CD4-positive, alpha-beta T cell (primary cell): ENCODE data around the gene PPP1R2B. TPM values are rescaled to one million over a fixed set of nuclear protein-coding genes. Genes with fewer than 3 reads are reported as not detected.

ENCODE experiments used
- ATAC-seq: fragments of 200-7000 bp; cut with Tn5 transposase; one replicate; pipeline ENCODE4 v1.10.0; 2022; ENCODE audit warnings: mild to moderate bottlenecking; ENCODE audit not compliant: poor library complexity
- CTCF ChIA-PET: fragments of 350-600 bp; sonication (Branson Sonifier 250); formaldehyde crosslinking; loops from one replicate; lab custom pipeline; 2021; ENCODE audit warnings: antibody characterized with exemption, inconsistent platforms; lab: Charles Lee
- POLR2A ChIA-PET: fragments of 350-600 bp; sonication (Branson Sonifier 250); formaldehyde crosslinking; loops from one replicate; lab custom pipeline; 2021; ENCODE audit warnings: antibody characterized with exemption, inconsistent platforms; lab: Charles Lee
- DNase-seq, 14 experiments: peaks; one replicate each; pipeline ENCODE4 v3.0.0-alpha.2; 2013 to 2020; ENCODE audit warnings: mixed read lengths in 2 of 14
- H3K27ac ChIP-seq, 2 donors: one replicate each; pipeline versions ENCODE4 v1.5.1 to v1.7.0; 2013; ENCODE audit warnings: low read length in 2 of 2, low read depth in 1 of 2, mild to moderate bottlenecking in 1 of 2
- H3K27me3 ChIP-seq, 2 experiments: 1 replicate in 1 of 2; 2 replicates in 1 of 2; pipeline versions ENCODE4 v1.6.1 to v1.7.0; 2013; ENCODE audit warnings: low read length in 2 of 2, control low read depth in 1 of 2, mild to moderate bottlenecking in 1 of 2, moderate library complexity in 1 of 2; ENCODE audit not compliant: insufficient read depth in 2 of 2, control insufficient read depth in 1 of 2
- H3K36me3 ChIP-seq: one replicate; pipeline ENCODE4 v1.6.1; 2013; ENCODE audit warnings: low read length, control low read depth; ENCODE audit not compliant: insufficient read depth
- H3K4me1 ChIP-seq: one replicate; pipeline ENCODE4 v1.6.1; 2013; ENCODE audit warnings: low read length, control low read depth; ENCODE audit not compliant: insufficient read depth
- H3K4me3 ChIP-seq: one replicate; pipeline ENCODE4 v1.5.1; 2013; ENCODE audit warnings: mild to moderate bottlenecking, low read length, moderate library complexity
- H3K9me3 ChIP-seq, 2 experiments: 1 replicate in 1 of 2; 2 replicates in 1 of 2; pipeline versions ENCODE4 v1.6.1 to v1.7.0; 2013; ENCODE audit warnings: low read length in 2 of 2, mild to moderate bottlenecking in 2 of 2, control low read depth in 1 of 2, moderate library complexity in 1 of 2; ENCODE audit not compliant: control insufficient read depth in 1 of 2, insufficient read depth in 1 of 2
- H3K27ac Mint-ChIP-seq: one replicate; pipeline ENCODE4 v1.8.0; 2020; ENCODE audit warnings: mixed read lengths
- H3K27me3 Mint-ChIP-seq: one replicate; pipeline ENCODE4 v1.8.0; 2021; ENCODE audit warnings: mixed read lengths
- H3K36me3 Mint-ChIP-seq: one replicate; pipeline ENCODE4 v1.8.0; 2021; ENCODE audit warnings: low read depth, mixed read lengths
- H3K4me1 Mint-ChIP-seq: one replicate; pipeline ENCODE4 v1.8.0; 2021; ENCODE audit warnings: low read depth, mixed read lengths
- H3K4me3 Mint-ChIP-seq: one replicate; pipeline ENCODE4 v1.8.0; 2020; ENCODE audit warnings: mild to moderate bottlenecking, mixed read lengths
- H3K9me3 Mint-ChIP-seq: one replicate; pipeline ENCODE4 v1.8.0; 2020; ENCODE audit warnings: mixed read lengths
- intact Hi-C, 2 experiments: fragments of 100-400 bp; cut with DNase I in 1 of 2; cut with micrococcal nuclease in 1 of 2; formaldehyde crosslinking; loops; one replicate each; pipeline versions ENCODE4 v1.15.1 to v1.9.0; 2023 to 2025; cut with DNase I, micrococcal nuclease
- total RNA-seq, 174 experiments: library from RNA in 2 of 174; stranded (reverse) in 2 of 174; gene quantifications; one replicate each; pipeline ENCODE4 v1.2.3 and lab custom pipeline; 2021 to 2026
- TF ChIP-seq, protein P1 (sequence below): fragments of 200-600 bp; IDR thresholded peaks from one replicate; pipeline ENCODE4 v1.8.0; 2022; ENCODE audit warnings: antibody characterized with exemption, mild to moderate bottlenecking

The PPP1R2B gene
- total RNA-seq, 2 experiments from 2014 or later, result 0.27 TPM; not detected in 1

GRCh38 chr5:156883316-156883875, 33.3 kb downstream of the PPP1R2B start:
- Mint-ChIP-seq H3K4me1 (no peaks in the 10 kb centered on the region), H3K27ac (no peak overlapping the region), H3K36me3 (no peaks in the 10 kb centered on the region), H3K9me3 (no peaks in the 10 kb centered on the region), H3K27me3 (peaks cover 9% of the 10 kb centered on the region), H3K4me3 (no peak overlapping the region)
- ATAC-seq (no peak), DNase-seq (no peak)
- H3K36me3 ChIP-seq, result no peaks in the 10 kb centered on the region
- ChIA-PET CTCF (no interaction called here), POLR2A (no interaction called here)
- no peaks in the 10 kb centered on the region for H3K4me1 ChIP-seq
- H3K27ac ChIP-seq, result no peak overlapping the region
- no peaks in the 10 kb centered on the region for H3K9me3 ChIP-seq
- intact Hi-C loops, result no loop called here
- H3K27me3 ChIP-seq, result no peaks in the 10 kb centered on the region
- TF ChIP-seq, protein P1, sequence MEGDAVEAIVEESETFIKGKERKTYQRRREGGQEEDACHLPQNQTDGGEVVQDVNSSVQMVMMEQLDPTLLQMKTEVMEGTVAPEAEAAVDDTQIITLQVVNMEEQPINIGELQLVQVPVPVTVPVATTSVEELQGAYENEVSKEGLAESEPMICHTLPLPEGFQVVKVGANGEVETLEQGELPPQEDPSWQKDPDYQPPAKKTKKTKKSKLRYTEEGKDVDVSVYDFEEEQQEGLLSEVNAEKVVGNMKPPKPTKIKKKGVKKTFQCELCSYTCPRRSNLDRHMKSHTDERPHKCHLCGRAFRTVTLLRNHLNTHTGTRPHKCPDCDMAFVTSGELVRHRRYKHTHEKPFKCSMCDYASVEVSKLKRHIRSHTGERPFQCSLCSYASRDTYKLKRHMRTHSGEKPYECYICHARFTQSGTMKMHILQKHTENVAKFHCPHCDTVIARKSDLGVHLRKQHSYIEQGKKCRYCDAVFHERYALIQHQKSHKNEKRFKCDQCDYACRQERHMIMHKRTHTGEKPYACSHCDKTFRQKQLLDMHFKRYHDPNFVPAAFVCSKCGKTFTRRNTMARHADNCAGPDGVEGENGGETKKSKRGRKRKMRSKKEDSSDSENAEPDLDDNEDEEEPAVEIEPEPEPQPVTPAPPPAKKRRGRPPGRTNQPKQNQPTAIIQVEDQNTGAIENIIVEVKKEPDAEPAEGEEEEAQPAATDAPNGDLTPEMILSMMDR, result no peak
- no peak overlapping the region for H3K4me3 ChIP-seq

GRCh38 chr5:156888520-156888919, 38.4 kb downstream of the PPP1R2B start:
- Histone ChIP-seq H3K9me3 (no peaks in the 10 kb centered on the region), H3K4me1 (peaks cover under 1% of the 10 kb centered on the region), H3K36me3 (no peaks in the 10 kb centered on the region), H3K27me3 (no peaks in the 10 kb centered on the region), H3K27ac (no peak overlapping the region), H3K4me3 (no peak overlapping the region)
- Mint-ChIP-seq H3K36me3 (no peaks in the 10 kb centered on the region), H3K4me1 (peaks cover 14% of the 10 kb centered on the region), H3K27me3 (no peaks in the 10 kb centered on the region), H3K9me3 (no peaks in the 10 kb centered on the region), H3K4me3 (no peak overlapping the region), H3K27ac (no peak overlapping the region)
- ChIA-PET POLR2A (interaction anchor here (0.6 kb wide), 1 partner anchor 15 kb away, joined by 3 read pairs; no protein-coding TSS in a partner anchor), CTCF (interaction anchor here (0.7 kb wide), 1 partner anchor 26 kb away, joined by 3 read pairs; no protein-coding TSS in a partner anchor)
- TF ChIP-seq, protein P1, result no peak
- DNase-seq (peak in 2 of 14 experiments; percentile 24 to 35), ATAC-seq (no peak)
- intact Hi-C loops, result no loop called here

DNA sequence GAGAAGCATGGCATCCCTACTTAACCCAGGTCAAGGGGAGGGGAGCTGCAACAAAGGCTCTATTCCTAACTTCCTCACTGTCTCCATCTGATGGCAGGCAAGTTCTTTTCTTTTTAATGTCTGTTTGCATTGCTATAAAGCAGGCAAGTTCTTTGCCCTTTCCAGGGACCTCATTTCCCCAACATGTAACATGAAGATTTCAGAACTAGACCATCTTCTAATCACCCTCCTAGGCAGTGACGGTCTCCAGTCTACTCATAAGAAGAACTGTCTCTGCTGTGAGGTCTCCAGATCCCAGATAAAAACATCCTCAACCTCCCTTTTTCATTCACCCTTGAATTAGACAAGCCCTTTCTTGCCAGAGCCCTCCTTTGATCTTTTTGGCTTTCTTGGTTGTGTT, 42.1 kb downstream of the PPP1R2B start:
- ATAC-seq (no peak), DNase-seq (peak in 2 of 14 experiments; percentile 12 to 25)
- TF ChIP-seq, protein P1, result no peak
- H3K4me1 ChIP-seq, result peaks cover 2% of the 10 kb centered on the region
- Mint-ChIP-seq H3K4me3 (no peak overlapping the region), H3K4me1 (peaks cover 19% of the 10 kb centered on the region), H3K36me3 (no peaks in the 10 kb centered on the region), H3K9me3 (no peaks in the 10 kb centered on the region), H3K27me3 (no peaks in the 10 kb centered on the region), H3K27ac (no peak overlapping the region)
- intact Hi-C loops, result loop anchor here in 1 of 2 experiments (5.0 kb wide), 2 partner anchors 45 to 240 kb away; no protein-coding TSS in a partner anchor
- no peak overlapping the region for H3K4me3 ChIP-seq
- POLR2A ChIA-PET, result no interaction called here
- H3K36me3 ChIP-seq, result no peaks in the 10 kb centered on the region
- CTCF ChIA-PET, result no interaction called here
- H3K27me3 ChIP-seq, result no peaks in the 10 kb centered on the region
- H3K9me3 ChIP-seq, result no peaks in the 10 kb centered on the region
- no peak overlapping the region for H3K27ac ChIP-seq
